ENCODE data around the gene SLC35B2. TPM values are rescaled to one million over a fixed set of nuclear protein-coding genes. Genes with fewer than 3 reads are reported as not detected.
A peak's percentile ranks its signal among the peaks of the same experiment; 100 is the strongest.

Gene SLC35B2
- total RNA-seq, 3 donors from 2014 or later = 32.8 to 50.5 (median 38.1) TPM

DNA sequence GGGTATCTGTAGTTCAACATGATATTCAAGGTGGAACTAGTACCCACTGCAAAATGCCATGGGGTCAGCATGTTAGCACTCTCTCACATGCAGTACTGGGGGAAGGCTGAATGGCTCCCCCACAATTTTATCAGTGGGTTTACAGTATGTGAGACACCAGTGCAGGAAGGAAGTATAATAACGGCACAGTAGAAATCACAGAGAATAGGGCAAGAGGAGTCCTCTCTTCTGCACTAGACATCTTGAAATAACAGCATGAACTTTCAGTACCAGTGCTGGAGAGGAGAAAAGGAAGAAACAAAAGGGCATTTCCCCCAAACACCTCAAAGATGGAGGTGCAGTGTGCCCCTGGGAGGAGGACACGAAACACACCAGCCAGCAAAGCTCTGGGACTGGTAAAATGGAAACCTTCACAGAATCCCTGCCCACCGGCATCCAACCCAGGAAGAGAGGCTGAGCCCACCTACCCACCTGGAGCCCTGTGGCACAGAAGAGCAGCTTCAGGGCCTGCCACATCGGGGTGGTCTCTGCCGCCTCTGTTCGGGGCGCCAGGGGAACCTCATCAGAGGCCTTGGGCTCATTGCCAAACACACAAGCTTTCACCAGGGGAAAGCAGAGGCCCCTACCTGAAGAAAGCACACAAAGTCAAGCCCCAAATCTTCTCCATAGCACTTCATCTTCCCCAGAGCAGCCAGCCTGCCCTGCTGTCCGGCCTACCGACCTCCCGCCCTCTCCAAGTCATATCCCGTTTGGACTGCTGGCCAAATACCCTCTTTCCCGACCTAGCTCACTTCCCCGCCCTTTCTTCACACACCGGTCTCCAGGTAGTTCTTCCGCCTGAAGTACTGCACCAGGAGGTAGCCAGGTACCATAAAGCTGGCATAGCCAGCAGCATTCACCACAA is 1.2 kb downstream of the SLC35B2 start:
- intact Hi-C loops (cut with DNase I; ENCODE audit: low total_unique reads) = no loop called here
- no peaks in the 10 kb centered on the region for H3K36me3 ChIP-seq
- H3K9me3 ChIP-seq = no peaks in the 10 kb centered on the region
- peak overlapping the region; percentile 82 to 100 (median 95) for H3K4me3 ChIP-seq
- DNase-seq (ENCODE audit: low spot score in 2 of 2) = no peak
- H3K4me1 ChIP-seq = peaks cover 6 to 10% of the 10 kb centered on the region in 2 donors
- H3K27ac ChIP-seq = peak overlapping the region; percentile 93 to 98
- no peaks in the 10 kb centered on the region for H3K27me3 ChIP-seq
- TF ChIP-seq, protein P1, sequence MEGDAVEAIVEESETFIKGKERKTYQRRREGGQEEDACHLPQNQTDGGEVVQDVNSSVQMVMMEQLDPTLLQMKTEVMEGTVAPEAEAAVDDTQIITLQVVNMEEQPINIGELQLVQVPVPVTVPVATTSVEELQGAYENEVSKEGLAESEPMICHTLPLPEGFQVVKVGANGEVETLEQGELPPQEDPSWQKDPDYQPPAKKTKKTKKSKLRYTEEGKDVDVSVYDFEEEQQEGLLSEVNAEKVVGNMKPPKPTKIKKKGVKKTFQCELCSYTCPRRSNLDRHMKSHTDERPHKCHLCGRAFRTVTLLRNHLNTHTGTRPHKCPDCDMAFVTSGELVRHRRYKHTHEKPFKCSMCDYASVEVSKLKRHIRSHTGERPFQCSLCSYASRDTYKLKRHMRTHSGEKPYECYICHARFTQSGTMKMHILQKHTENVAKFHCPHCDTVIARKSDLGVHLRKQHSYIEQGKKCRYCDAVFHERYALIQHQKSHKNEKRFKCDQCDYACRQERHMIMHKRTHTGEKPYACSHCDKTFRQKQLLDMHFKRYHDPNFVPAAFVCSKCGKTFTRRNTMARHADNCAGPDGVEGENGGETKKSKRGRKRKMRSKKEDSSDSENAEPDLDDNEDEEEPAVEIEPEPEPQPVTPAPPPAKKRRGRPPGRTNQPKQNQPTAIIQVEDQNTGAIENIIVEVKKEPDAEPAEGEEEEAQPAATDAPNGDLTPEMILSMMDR (IDR thresholded peaks at IDR 0.05) = no peak
- TF ChIP-seq POLR2A (IDR thresholded peaks at IDR 0.05) = no peak
- no peak for TF ChIP-seq POLR2AphosphoS5 (IDR thresholded peaks at IDR 0.05)

DNA sequence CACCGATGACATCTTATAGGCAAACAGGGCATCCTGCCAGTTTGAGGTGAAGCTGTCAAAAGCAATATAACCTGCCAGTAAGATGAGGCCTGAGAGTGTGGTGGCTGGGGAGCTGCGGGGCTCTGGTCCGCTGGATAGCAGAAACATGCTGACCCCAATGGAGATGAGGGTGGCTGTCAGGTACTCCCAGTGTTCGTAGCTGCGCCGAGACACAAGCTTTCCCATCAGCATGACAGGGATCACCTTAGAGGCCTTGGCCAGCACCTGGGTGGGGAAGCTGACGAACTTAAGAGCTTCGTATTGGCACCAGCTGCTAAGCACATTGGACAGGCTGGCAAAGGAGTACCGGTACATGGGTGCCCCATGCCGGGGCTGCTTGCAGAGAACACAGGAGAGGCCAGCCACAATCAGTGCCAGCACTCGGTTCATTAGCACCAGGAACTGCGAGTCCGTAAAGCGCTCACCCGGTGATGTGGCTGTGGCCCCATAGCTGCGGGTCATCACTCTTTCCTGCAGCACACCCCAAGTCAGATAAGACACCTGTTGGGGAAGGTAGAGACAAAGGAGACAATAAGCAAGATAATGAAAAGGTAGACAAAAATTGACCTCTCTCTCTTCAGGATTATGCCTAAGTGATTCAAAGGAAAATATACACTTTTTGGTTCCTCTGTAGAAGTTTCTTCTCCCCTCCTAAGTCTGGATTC is 2.1 kb downstream of the SLC35B2 start:
- DNase-seq (ENCODE audit: low spot score in 2 of 2) = no peak
- intact Hi-C loops (cut with DNase I; ENCODE audit: low total_unique reads) = no loop called here
- Histone ChIP-seq H3K27me3 (no peaks in the 10 kb centered on the region), H3K4me3 (no peak overlapping the region), H3K4me1 (peaks cover 6 to 10% of the 10 kb centered on the region in 2 donors), H3K9me3 (no peaks in the 10 kb centered on the region), H3K36me3 (peaks cover 4% of the 10 kb centered on the region), H3K27ac (peak overlapping the region in 1 of 2 donors; percentile 29)
- TF ChIP-seq POLR2AphosphoS5 (IDR thresholded peaks at IDR 0.05) (no peak), POLR2A (IDR thresholded peaks at IDR 0.05) (no peak)
- TF ChIP-seq, protein P1 (IDR thresholded peaks at IDR 0.05) = no peak

DNA sequence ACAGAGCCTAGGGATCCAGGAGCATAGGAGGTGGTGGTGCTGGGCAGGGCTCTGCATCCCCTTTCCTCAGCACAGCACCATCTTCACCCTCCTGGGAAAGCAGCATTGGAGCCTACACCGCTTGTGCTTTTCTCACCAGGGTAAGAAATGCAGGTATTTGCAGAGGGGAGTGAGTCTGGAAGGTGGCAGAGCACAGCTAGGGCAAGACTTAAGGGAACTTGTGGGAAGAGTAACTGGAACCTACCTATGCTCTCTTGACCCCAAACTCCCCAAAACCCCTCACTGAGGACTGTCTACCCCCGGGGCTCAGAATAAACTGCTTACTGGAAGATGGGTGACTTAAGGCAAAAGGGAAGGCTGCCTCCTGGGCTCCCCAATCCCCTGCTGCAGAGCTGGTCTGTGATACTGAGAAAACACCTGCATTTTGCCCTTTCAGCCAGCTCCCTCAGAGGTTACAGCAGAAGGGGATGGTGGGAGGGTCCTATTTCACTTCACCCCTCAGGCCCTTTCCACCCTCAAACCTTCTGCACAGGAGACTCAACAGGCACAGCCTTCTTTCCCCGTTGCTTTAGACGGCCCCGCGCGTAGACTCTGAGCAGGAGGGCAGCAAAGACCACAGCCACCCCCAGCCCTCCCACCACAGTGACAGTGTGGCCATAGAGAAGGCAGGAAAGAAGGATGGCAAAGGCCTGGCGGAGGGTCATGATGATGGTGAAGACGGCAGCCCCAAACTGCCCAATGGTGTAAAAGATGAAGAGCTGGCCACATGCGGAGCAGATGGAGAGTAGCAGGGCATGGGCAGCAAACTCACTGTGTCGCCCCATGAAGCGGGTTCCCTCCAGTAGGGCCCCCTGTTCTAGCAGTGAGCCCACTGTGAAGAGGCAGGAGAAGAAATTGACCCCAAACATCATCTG is 2.9 kb downstream of the SLC35B2 start:
- DNase-seq (ENCODE audit: low spot score in 2 of 2) = no peak
- TF ChIP-seq POLR2AphosphoS5 (IDR thresholded peaks at IDR 0.05) (no peak), POLR2A (IDR thresholded peaks at IDR 0.05) (no peak)
- TF ChIP-seq, protein P1 (IDR thresholded peaks at IDR 0.05) = no peak
- Histone ChIP-seq H3K9me3 (no peaks in the 10 kb centered on the region), H3K27me3 (no peaks in the 10 kb centered on the region), H3K4me1 (peaks cover 6 to 10% of the 10 kb centered on the region in 2 donors), H3K36me3 (peaks cover 4% of the 10 kb centered on the region), H3K27ac (peak overlapping the region in 1 of 2 donors; percentile 29), H3K4me3 (no peak overlapping the region)
- intact Hi-C loops (cut with DNase I; ENCODE audit: low total_unique reads) = no loop called here

GRCh38 chr6:44253307-44254101 is 3.8 kb downstream of the SLC35B2 start:
- Histone ChIP-seq H3K9me3 (no peaks in the 10 kb centered on the region), H3K36me3 (peaks cover 4% of the 10 kb centered on the region), H3K4me1 (peaks cover 6 to 18% of the 10 kb centered on the region in 2 donors), H3K27ac (no peak overlapping the region), H3K27me3 (no peaks in the 10 kb centered on the region), H3K4me3 (no peak overlapping the region)
- no peak for DNase-seq (ENCODE audit: low spot score in 2 of 2)
- TF ChIP-seq POLR2A (IDR thresholded peaks at IDR 0.05) = no peak
- TF ChIP-seq, protein P1 (IDR thresholded peaks at IDR 0.05) = peak in 2 of 3 donors; percentile 18 to 38
- intact Hi-C loops (cut with DNase I; ENCODE audit: low total_unique reads) = no loop called here

Data from breast epithelium (tissue), 4 donors.